OCI-LY3 (cell line): ENCODE measurements around the gene NEDD4L.

Experiments
- H2AFZ ChIP-seq: fragments of 200-600, 300-600 bp; shearing (Covaris generic); 2 replicates; pipeline ENCODE4 v1.6.0; 2014; ENCODE audit warnings: antibody characterized with exemption, low read depth, low read length
- H3K27ac ChIP-seq: fragments of 200-600, 300-600 bp; sonication (generic); 2 replicates; pipeline ENCODE4 v1.5.1; 2014; ENCODE audit warnings: mild to moderate bottlenecking, low read length, moderate library complexity, mixed read lengths
- H3K27me3 ChIP-seq: fragments of 200-600, 300-600 bp; sonication (generic); 2 replicates; pipeline ENCODE4 v1.6.1; 2014; ENCODE audit warnings: low read depth, low read length, mixed read lengths
- H3K36me3 ChIP-seq: fragments of 200-600, 300-600 bp; sonication (generic); replicated peaks from 2 replicates; pipeline ENCODE3; 2014; ENCODE audit warnings: low read depth, low read length, mixed read lengths
- H3K4me1 ChIP-seq: fragments of 300-600, 200-600 bp; sonication (generic); 2 replicates; pipeline ENCODE4 v1.6.1; 2014; ENCODE audit warnings: low read length, mixed read lengths
- H3K4me2 ChIP-seq: fragments of 200-600, 300-600 bp; sonication (generic); 2 replicates; pipeline ENCODE4 v1.6.1; 2014; ENCODE audit warnings: low read length, mixed read lengths
- H3K4me3 ChIP-seq: fragments of 300-600, 200-600 bp; sonication (generic); 2 replicates; pipeline ENCODE4 v1.5.1; 2014; ENCODE audit warnings: antibody characterized with exemption, mild to moderate bottlenecking, low read length, moderate library complexity
- H3K79me2 ChIP-seq: fragments of 300-600, 200-600 bp; shearing (Covaris generic); 2 replicates; pipeline ENCODE4 v1.6.1; 2014; ENCODE audit warnings: mild to moderate bottlenecking, low read length, mixed read lengths
- H3K9ac ChIP-seq: fragments of 300-600, 200-600 bp; shearing (Covaris generic); 2 replicates; pipeline ENCODE4 v1.6.0; 2014; ENCODE audit warnings: mild to moderate bottlenecking, low read length, moderate library complexity
- H3K9me3 ChIP-seq: fragments of 200-600, 300-600 bp; shearing (Covaris generic); 2 replicates; pipeline ENCODE4 v1.6.1; 2014; ENCODE audit warnings: low read length, mixed read lengths; ENCODE audit not compliant: insufficient read depth
- H4K20me1 ChIP-seq: fragments of 200-600, 300-600 bp; sonication (generic); 2 replicates; pipeline ENCODE4 v1.6.1; 2016; ENCODE audit warnings: low read length, mixed read lengths; ENCODE audit not compliant: insufficient read depth
- CTCF ChIP-seq: fragments of 200-600, 300-600 bp; sonication (generic); IDR thresholded peaks from 2 replicates; pipeline ENCODE4 v1.5.1; 2014; ENCODE audit warnings: antibody characterized with exemption, low read length, low read depth
- EZH2phosphoT487 ChIP-seq: fragments of 200-600 bp; shearing (Covaris generic); IDR thresholded peaks from 2 replicates; pipeline ENCODE4 v1.6.1; 2018; ENCODE audit warnings: antibody characterized with exemption, mixed run types, low read depth

The NEDD4L gene

GRCh38 chr18:58338141-58338540 lies 294.1 kb downstream of the NEDD4L start:
- H3K4me2 ChIP-seq, result no peak overlapping the region

GRCh38 chr18:58338961-58339592 lies 295.1 kb downstream of the NEDD4L start:
- Histone ChIP-seq H3K79me2 (no peaks in the 10 kb centered on the region), H3K4me1 (no peaks in the 10 kb centered on the region), H3K27me3 (no peaks in the 10 kb centered on the region), H3K9me3 (no peaks in the 10 kb centered on the region), H3K36me3 (peaks cover 80% of the 10 kb centered on the region), H3K4me3 (no peak overlapping the region), H2AFZ (no peak overlapping the region), H3K9ac (no peak overlapping the region), H3K27ac (no peak overlapping the region), H3K4me2 (no peak overlapping the region), H4K20me1 (no peaks in the 10 kb centered on the region; the same call in 1 of the 2 replicates)
- TF ChIP-seq EZH2phosphoT487 (no peak), CTCF (no peak)

More at GRCh38 chr18:58338141-58338540, 294.1 kb downstream of the NEDD4L start:
- TF ChIP-seq CTCF (no peak), EZH2phosphoT487 (no peak)
- H3K9ac ChIP-seq, result no peak overlapping the region
- no peaks in the 10 kb centered on the region for H3K79me2 ChIP-seq
- no peak overlapping the region for H2AFZ ChIP-seq
- H3K27me3 ChIP-seq, result no peaks in the 10 kb centered on the region
- no peak overlapping the region for H3K4me3 ChIP-seq
- peaks cover 80% of the 10 kb centered on the region for H3K36me3 ChIP-seq
- H3K27ac ChIP-seq, result no peak overlapping the region
- H3K4me1 ChIP-seq, result no peaks in the 10 kb centered on the region
- H4K20me1 ChIP-seq, result no peaks in the 10 kb centered on the region; the same call in 1 of the 2 replicates
- no peaks in the 10 kb centered on the region for H3K9me3 ChIP-seq

GRCh38 chr18:58339890-58340289 lies 295.9 kb downstream of the NEDD4L start:
- Histone ChIP-seq H3K4me2 (no peak overlapping the region), H4K20me1 (no peaks in the 10 kb centered on the region; the same call in 1 of the 2 replicates), H3K27me3 (no peaks in the 10 kb centered on the region), H3K9ac (no peak overlapping the region), H3K27ac (no peak overlapping the region), H3K79me2 (no peaks in the 10 kb centered on the region), H3K9me3 (no peaks in the 10 kb centered on the region), H3K4me1 (no peaks in the 10 kb centered on the region), H2AFZ (no peak overlapping the region), H3K4me3 (no peak overlapping the region), H3K36me3 (peaks cover 80% of the 10 kb centered on the region)
- TF ChIP-seq EZH2phosphoT487, result no peak
- TF ChIP-seq CTCF, result no peak

- H3K9me3 ChIP-seq, result no peaks in the 10 kb centered on the region
- no peak overlapping the region for H3K4me2 ChIP-seq
- no peaks in the 10 kb centered on the region for H3K79me2 ChIP-seq
- H3K9ac ChIP-seq, result no peak overlapping the region
- H4K20me1 ChIP-seq, result no peaks in the 10 kb centered on the region
- H3K27ac ChIP-seq, result no peak overlapping the region
- no peak overlapping the region for H3K4me3 ChIP-seq
- TF ChIP-seq EZH2phosphoT487, result no peak
- no peaks in the 10 kb centered on the region for H3K27me3 ChIP-seq
- no peak overlapping the region for H2AFZ ChIP-seq
- peaks cover 77% of the 10 kb centered on the region for H3K36me3 ChIP-seq
- no peaks in the 10 kb centered on the region for H3K4me1 ChIP-seq
These were observed 297.9 kb downstream of the NEDD4L start for GRCh38 chr18:58341916-58342315.
